Chondrocyte (in vitro differentiated cells): ENCODE data around the gene GAS6. TPM values are rescaled to one million over a fixed set of nuclear protein-coding genes. Genes with fewer than 3 reads are reported as not detected.
"Not testable (repeated sequence)": the region's sequence is repeated elsewhere in the genome, so short reads cannot be mapped to it uniquely, and the experiment has no call there.

Experiments
- DNase-seq: peaks from one replicate; pipeline ENCODE4 v3.0.0; 2021; ENCODE audit warnings: mixed read lengths, low spot score
- H3K27ac Mint-ChIP-seq: one replicate; pipeline ENCODE4 v1.8.0; 2021; ENCODE audit warnings: mild to moderate bottlenecking, moderate library complexity, mixed read lengths; ENCODE audit not compliant: unreplicated experiment
- H3K27me3 Mint-ChIP-seq: 2 replicates; pipeline ENCODE4 v1.8.0; 2021; ENCODE audit warnings: low read depth, mixed read lengths
- H3K36me3 Mint-ChIP-seq: 2 replicates; pipeline ENCODE4 v1.8.0; 2021; ENCODE audit warnings: low read depth, mixed read lengths
- H3K4me1 Mint-ChIP-seq: 2 replicates; pipeline ENCODE4 v1.8.0; 2021; ENCODE audit warnings: low read depth, mild to moderate bottlenecking, mixed read lengths
- H3K4me3 Mint-ChIP-seq: one replicate; pipeline ENCODE4 v1.8.0; 2021; ENCODE audit warnings: mild to moderate bottlenecking, moderate library complexity, mixed read lengths; ENCODE audit not compliant: unreplicated experiment
- H3K9me3 Mint-ChIP-seq: 2 replicates; pipeline ENCODE4 v1.8.0; 2021; ENCODE audit warnings: low read depth, mixed read lengths
- CTCF ChIP-seq: fragments of 200-600 bp; sonication (generic); IDR thresholded peaks from 2 replicates; pipeline ENCODE4 v1.5.0; 2021; ENCODE audit warnings: antibody characterized with exemption, mild to moderate bottlenecking, moderate library complexity
- long read RNA-seq: library from polyadenylated mRNA; stranded (forward); transcript quantifications from one replicate; pipeline ENCODE4 v2.0.0, GENCODE V29; 2021
- total RNA-seq: library from RNA; stranded (reverse); gene quantifications from 3 replicates; pipeline ENCODE4 v1.2.1, GENCODE V29; 2021

The GAS6 gene
- total RNA-seq: 83.7 to 113 TPM (median 111 TPM) in 3 replicates
- long read RNA-seq, transcript GAS6-204 (1 exons, 2,646 nt): minor isoform, 5 of 785 reads
- long read RNA-seq, transcript GAS6-201 (15 exons, 2,490 nt): major isoform, 693 of 785 reads
- long read RNA-seq, partial matches to known transcripts: 18 of 785 reads
- long read RNA-seq, other reads (novel, unspliced or antisense): 64 of 785 reads

- H3K9me3 Mint-ChIP-seq: no peaks in the 10 kb centered on the region
- peaks cover 36% of the 10 kb centered on the region for H3K4me1 Mint-ChIP-seq
- no peak for DNase-seq
- TF ChIP-seq CTCF: peak; percentile 58
- H3K27ac Mint-ChIP-seq: peak within 1 kb of the TSS; percentile 22
- peaks cover 9% of the 10 kb centered on the region for H3K27me3 Mint-ChIP-seq
- peaks cover 6% of the 10 kb centered on the region for H3K36me3 Mint-ChIP-seq
- peak within 1 kb of the TSS; percentile 76 for H3K4me3 Mint-ChIP-seq
These were observed at the start of gene GAS6 for GRCh38 chr13:113863524-113864272. TSS of gene GAS6 (minus strand) at chr13:113864076. CDS start at chr13:113863920, 156 bp downstream.

DNA sequence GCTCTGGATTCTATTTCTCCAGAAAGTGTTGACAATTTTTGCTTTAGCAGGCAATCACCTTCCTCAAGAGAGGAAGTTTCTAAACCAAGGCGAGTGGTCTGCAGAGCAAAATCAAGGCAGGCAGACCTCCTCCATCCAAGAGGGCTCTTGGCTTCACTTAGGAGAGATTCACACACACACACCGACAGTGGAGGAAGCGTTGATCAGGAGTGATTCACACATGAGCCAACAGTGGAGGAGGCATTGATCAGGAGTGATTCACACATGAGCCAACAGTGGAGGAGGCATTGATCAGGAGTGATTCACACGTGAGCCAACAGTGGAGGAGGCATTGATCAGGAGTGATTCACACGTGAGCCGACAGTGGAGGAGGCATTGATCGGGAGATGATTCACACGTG is 49.5 kb upstream of the GAS6 start:
- Mint-ChIP-seq H3K9me3 (peaks cover 17% of the 10 kb centered on the region), H3K27me3 (peaks cover 23% of the 10 kb centered on the region)
- not testable (repeated sequence) for H3K36me3 Mint-ChIP-seq, H3K27ac Mint-ChIP-seq, DNase-seq, H3K4me1 Mint-ChIP-seq, H3K4me3 Mint-ChIP-seq

DNA sequence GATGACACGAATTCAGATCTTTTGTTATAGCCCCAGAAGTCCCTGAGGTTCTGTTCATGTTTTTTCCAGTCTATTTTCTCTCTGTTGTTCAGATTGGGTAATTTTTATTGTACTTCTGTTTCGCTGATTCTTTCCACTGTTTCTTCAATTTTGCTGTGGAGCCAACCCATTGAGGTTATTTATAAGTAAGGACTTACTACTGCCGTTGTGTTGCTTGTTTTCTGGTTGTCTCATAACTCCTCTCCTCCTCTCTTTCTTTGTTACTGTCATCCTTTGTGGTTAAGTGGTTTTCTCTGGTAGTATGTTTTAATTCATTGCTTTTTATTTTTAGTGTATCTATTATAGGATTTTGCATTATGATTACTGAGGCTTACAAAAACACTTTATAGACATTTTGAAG is 48.7 kb upstream of the GAS6 start:
- H3K27me3 Mint-ChIP-seq: peaks cover 23% of the 10 kb centered on the region
- H3K36me3 Mint-ChIP-seq: peaks cover 6% of the 10 kb centered on the region
- no peak for DNase-seq
- no peak for TF ChIP-seq CTCF
- H3K27ac Mint-ChIP-seq: no peak overlapping the region
- no peak overlapping the region for H3K4me3 Mint-ChIP-seq
- peaks cover 17% of the 10 kb centered on the region for H3K9me3 Mint-ChIP-seq
- peaks cover 10% of the 10 kb centered on the region for H3K4me1 Mint-ChIP-seq

DNA sequence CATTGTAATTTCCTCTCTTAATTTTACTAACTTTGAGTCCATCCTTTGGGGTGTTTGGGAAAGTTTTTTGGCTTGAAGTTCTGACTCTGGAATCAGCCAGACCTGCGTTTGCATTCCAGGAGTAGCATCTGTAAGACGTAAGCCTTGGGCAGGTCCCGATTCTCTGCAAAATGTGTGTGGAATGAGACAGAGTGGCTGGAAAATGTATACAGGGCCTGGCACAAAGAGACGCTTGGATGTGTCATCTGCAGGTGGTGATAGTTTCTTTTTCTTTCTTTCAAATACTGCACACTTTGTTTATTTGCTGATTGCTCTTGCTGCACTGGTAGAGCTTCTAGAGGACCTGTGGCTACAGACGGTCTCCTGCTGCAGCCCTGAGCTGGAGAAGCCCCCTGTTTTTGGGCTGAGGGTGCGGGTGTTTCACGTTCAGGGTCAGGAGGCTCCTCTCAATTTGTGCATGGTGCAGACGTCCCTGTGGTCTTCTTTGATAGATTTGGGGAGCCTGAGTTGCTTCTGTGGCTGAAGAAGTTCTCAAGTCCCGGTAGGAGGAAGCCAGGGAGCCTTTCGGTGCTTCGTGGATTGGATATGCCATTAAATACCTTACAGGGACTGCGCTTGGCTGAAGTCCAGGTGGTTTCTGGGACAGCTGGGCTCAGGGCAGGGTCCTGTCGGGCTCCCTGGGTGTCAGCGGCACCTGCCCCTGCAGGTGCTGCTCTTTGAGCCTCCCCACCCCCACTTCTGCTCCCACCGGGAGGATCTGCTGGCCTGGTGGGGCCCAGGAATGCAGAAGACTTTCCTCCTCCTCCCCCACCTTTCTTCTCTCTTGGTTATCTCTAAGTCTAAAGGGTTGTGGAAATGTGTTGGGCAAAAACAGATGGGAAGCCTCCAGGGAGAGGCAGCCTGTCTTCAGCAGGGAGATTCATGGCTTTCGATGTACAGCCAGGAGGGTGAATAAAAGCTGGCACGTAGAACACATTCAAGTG is 44.0 kb upstream of the GAS6 start:
- TF ChIP-seq CTCF: no peak
- no peak for DNase-seq
- peak overlapping the region; percentile 75 for H3K27ac Mint-ChIP-seq
- peaks cover 17% of the 10 kb centered on the region for H3K9me3 Mint-ChIP-seq
- H3K36me3 Mint-ChIP-seq: peaks cover 6% of the 10 kb centered on the region
- H3K27me3 Mint-ChIP-seq: peaks cover 3% of the 10 kb centered on the region
- H3K4me3 Mint-ChIP-seq: no peak overlapping the region
- peaks cover 36% of the 10 kb centered on the region for H3K4me1 Mint-ChIP-seq

GRCh38 chr13:113906571-113906970 is 42.7 kb upstream of the GAS6 start:
- DNase-seq: no peak

More at GRCh38 chr13:113906571-113906970, 42.7 kb upstream of the GAS6 start:
- Mint-ChIP-seq H3K27ac (no peak overlapping the region), H3K4me3 (no peak overlapping the region), H3K27me3 (peaks cover 3% of the 10 kb centered on the region), H3K36me3 (peaks cover 1% of the 10 kb centered on the region), H3K4me1 (peaks cover 45% of the 10 kb centered on the region), H3K9me3 (peaks cover 8% of the 10 kb centered on the region)
- no peak for TF ChIP-seq CTCF
